Stimulated activated CD8-positive, alpha-beta memory T cell treated with anti-CD3 and anti-CD28 coated beads, Interleukin-2, amount 100 ng/mL, for 1 hour (primary cell): Measurements from ENCODE around the gene SLAMF6.
"Not testable (repeated sequence)": the region's sequence is repeated elsewhere in the genome, so short reads cannot be mapped to it uniquely, and the experiment has no call there.

Experiments used
- DNase-seq, 2 donors: peaks; one replicate each; pipeline ENCODE4 v3.0.0-alpha.2; 2020; ENCODE audit warnings: low read depth in 2 of 2

The SLAMF6 gene

GRCh38 chr1:160504651-160505050 is 18.4 kb downstream of the SLAMF6 start:
- no peak for DNase-seq

- DNase-seq, result no peak
Measured at GRCh38 chr1:160503087-160503486, 20.0 kb downstream of the SLAMF6 start.

- DNase-seq, result no peak
Measured at GRCh38 chr1:160500321-160500990, 22.6 kb downstream of the SLAMF6 start.

GRCh38 chr1:160499631-160500030 is 23.4 kb downstream of the SLAMF6 start:
- DNase-seq, result no peak

- DNase-seq, result not testable (repeated sequence)
Measured at GRCh38 chr1:160498301-160499065, 24.6 kb downstream of the SLAMF6 start.

- DNase-seq, result no peak
Measured at GRCh38 chr1:160496334-160496733, 26.7 kb downstream of the SLAMF6 start.

- no peak for DNase-seq
Measured at GRCh38 chr1:160494620-160495019, 28.4 kb downstream of the SLAMF6 start.

GRCh38 chr1:160492617-160493016 is 30.4 kb downstream of the SLAMF6 start:
- no peak for DNase-seq

- DNase-seq, result no peak
Measured at GRCh38 chr1:160491981-160492380, 31.1 kb downstream of the SLAMF6 start.

GRCh38 chr1:160491017-160491416 is 32.0 kb downstream of the SLAMF6 start:
- DNase-seq, result no peak

- no peak for DNase-seq
Measured at GRCh38 chr1:160489513-160490261, 33.4 kb downstream of the SLAMF6 start.

GRCh38 chr1:160488347-160489058 is 34.6 kb downstream of the SLAMF6 start:
- DNase-seq, result no peak

GRCh38 chr1:160486453-160486852 is 36.6 kb downstream of the SLAMF6 start:
- no peak for DNase-seq

- no peak for DNase-seq
Measured at GRCh38 chr1:160483505-160484185, 39.4 kb downstream of the SLAMF6 start.

- DNase-seq, result no peak
Measured at GRCh38 chr1:160481979-160482596, 41.0 kb downstream of the SLAMF6 start.

GRCh38 chr1:160480781-160481180 is 42.3 kb downstream of the SLAMF6 start:
- not testable (repeated sequence) for DNase-seq

- not testable (repeated sequence) for DNase-seq
Measured at GRCh38 chr1:160479091-160479490, 44.0 kb downstream of the SLAMF6 start.

GRCh38 chr1:160474392-160475242 is 48.4 kb downstream of the SLAMF6 start:
- no peak for DNase-seq

GRCh38 chr1:160472112-160472511 is 50.9 kb downstream of the SLAMF6 start:
- DNase-seq, result no peak

- no peak for DNase-seq
Measured at GRCh38 chr1:160471253-160471652, 51.8 kb downstream of the SLAMF6 start.
